ENCODE data around the gene AKAIN1.

DNA sequence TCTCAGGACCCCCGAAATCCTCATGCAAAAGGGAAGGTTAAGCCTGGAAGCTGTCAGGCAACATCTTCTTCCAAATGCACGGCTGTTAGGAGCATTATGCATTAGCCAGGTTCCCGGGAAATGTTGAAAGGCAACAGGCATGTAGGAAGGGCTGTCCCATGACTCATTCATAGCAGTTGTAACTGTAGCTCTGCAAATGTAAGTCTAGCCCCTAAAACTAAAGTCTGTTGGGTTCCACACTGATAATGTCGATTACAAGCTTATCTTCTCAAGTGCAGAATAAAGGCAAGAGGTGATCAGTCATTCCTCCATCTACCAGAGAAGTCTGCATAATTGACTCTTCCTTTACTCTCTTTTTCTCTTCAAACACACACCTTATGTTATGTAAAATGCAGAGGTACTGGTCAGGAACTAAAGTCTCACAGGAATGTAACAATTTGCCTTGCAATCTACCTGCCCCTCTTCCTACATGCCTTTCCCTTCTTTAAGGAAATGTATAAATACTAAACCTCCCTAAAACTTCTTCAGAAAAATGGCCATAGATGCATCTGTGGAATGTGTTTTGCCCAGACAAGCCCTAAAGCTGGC, 99.8 kb downstream of the AKAIN1 start:
- TF ChIP-seq CTCF (IDR thresholded peaks at IDR 0.05), result no peak
- TF ChIP-seq POLR2A (IDR thresholded peaks at IDR 0.05), result no peak
